ENCODE results near the gene C16orf95.

The C16orf95 gene

DNA sequence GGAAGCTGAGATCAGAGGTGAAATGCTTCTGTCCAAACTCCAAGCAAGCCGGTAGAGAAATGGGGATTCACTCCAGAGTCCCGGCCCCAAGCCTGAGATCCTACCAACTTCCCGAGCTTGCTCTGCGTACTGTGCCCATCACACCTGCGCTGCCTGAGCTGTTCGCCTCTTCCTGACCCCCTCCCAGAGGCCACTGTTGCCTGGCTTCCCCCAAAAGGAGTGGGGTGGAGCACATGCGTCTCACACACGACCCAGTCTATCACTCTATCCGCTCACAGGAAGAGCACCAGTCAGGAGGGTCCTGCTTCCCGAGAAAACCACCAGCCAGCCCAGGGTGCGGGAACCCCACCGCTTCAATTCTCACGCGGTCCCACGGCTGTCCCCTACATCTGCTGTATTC lies 13.5 kb upstream of the C16orf95 start:
- Mint-ChIP-seq H3K27ac (no peak overlapping the region), H3K27me3 (ENCODE audit: low read depth) (no peaks in the 10 kb centered on the region), H3K4me3 (no peak overlapping the region), H3K4me1 (no peaks in the 10 kb centered on the region), H3K9me3 (no peaks in the 10 kb centered on the region), H3K36me3 (ENCODE audit: low read depth) (peaks cover 15% of the 10 kb centered on the region)
- TF ChIP-seq, protein P1, sequence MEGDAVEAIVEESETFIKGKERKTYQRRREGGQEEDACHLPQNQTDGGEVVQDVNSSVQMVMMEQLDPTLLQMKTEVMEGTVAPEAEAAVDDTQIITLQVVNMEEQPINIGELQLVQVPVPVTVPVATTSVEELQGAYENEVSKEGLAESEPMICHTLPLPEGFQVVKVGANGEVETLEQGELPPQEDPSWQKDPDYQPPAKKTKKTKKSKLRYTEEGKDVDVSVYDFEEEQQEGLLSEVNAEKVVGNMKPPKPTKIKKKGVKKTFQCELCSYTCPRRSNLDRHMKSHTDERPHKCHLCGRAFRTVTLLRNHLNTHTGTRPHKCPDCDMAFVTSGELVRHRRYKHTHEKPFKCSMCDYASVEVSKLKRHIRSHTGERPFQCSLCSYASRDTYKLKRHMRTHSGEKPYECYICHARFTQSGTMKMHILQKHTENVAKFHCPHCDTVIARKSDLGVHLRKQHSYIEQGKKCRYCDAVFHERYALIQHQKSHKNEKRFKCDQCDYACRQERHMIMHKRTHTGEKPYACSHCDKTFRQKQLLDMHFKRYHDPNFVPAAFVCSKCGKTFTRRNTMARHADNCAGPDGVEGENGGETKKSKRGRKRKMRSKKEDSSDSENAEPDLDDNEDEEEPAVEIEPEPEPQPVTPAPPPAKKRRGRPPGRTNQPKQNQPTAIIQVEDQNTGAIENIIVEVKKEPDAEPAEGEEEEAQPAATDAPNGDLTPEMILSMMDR (IDR thresholded peaks at IDR 0.05; ENCODE audit: unreplicated experiment in 3 of 3): no peak

- Mint-ChIP-seq H3K4me3 (no peak overlapping the region), H3K9me3 (no peaks in the 10 kb centered on the region), H3K27me3 (ENCODE audit: low read depth) (no peaks in the 10 kb centered on the region), H3K27ac (no peak overlapping the region), H3K4me1 (no peaks in the 10 kb centered on the region), H3K36me3 (ENCODE audit: low read depth) (peaks cover 15% of the 10 kb centered on the region)
- TF ChIP-seq, protein P1 (IDR thresholded peaks at IDR 0.05; ENCODE audit: unreplicated experiment in 3 of 3): no peak
Measured at GRCh38 chr16:87330257-87330624, 13.0 kb upstream of the C16orf95 start.

DNA sequence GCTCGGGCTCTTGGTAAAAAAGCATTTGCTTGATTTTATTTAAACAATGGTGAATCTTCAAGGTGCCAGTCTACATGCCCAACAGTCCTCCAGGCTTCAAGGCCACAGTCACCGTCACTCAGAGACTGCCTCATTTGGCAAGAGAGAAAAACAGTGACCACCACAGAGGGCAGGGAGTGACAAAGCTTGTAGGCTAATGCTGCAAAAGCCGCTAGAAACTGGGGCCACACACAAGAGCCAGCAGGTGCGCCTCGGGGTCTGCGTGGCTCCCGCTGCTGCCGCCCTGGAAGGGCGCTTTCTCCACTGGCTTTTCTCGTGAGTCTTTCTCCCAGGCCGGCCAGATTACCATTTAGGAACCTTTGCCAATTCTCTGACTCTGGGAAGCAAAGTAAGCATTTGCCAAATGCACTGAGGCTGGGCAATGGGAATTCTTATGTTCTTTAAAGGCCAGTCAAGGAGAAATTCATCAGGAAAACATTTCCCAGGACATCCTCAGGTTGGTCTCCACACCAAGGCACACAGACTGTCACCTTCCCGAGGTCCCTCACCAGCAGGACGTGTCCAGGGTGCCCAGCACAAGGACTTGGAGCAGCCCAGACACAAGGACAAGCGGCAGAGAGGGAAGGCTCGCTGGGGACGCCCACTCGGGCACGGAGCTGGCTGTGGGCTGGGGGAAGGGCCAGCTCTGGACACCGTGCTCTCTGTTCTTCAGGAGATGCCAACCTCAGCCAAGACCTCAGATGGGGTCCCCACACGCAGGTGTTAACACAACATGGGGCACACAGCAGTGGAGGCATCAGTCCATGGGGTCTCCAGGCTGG lies 12.5 kb upstream of the C16orf95 start:
- peaks cover 15% of the 10 kb centered on the region for H3K36me3 Mint-ChIP-seq (ENCODE audit: low read depth)
- no peak overlapping the region for H3K27ac Mint-ChIP-seq
- H3K9me3 Mint-ChIP-seq: no peaks in the 10 kb centered on the region
- H3K27me3 Mint-ChIP-seq (ENCODE audit: low read depth): no peaks in the 10 kb centered on the region
- no peaks in the 10 kb centered on the region for H3K4me1 Mint-ChIP-seq
- H3K4me3 Mint-ChIP-seq: no peak overlapping the region
- TF ChIP-seq, protein P1 (IDR thresholded peaks at IDR 0.05; ENCODE audit: unreplicated experiment in 3 of 3): no peak

GRCh38 chr16:87328846-87329245 lies 11.7 kb upstream of the C16orf95 start:
- Mint-ChIP-seq H3K27me3 (ENCODE audit: low read depth) (no peaks in the 10 kb centered on the region), H3K27ac (no peak overlapping the region), H3K9me3 (no peaks in the 10 kb centered on the region), H3K4me3 (no peak overlapping the region), H3K36me3 (ENCODE audit: low read depth) (peaks cover 15% of the 10 kb centered on the region), H3K4me1 (no peaks in the 10 kb centered on the region)
- TF ChIP-seq, protein P1 (IDR thresholded peaks at IDR 0.05; ENCODE audit: unreplicated experiment in 3 of 3): no peak

- H3K4me1 Mint-ChIP-seq: no peaks in the 10 kb centered on the region
- H3K9me3 Mint-ChIP-seq: no peaks in the 10 kb centered on the region
- H3K27me3 Mint-ChIP-seq (ENCODE audit: low read depth): no peaks in the 10 kb centered on the region
Measured at GRCh38 chr16:87327798-87328495, 10.8 kb upstream of the C16orf95 start.

More at GRCh38 chr16:87327798-87328495, 10.8 kb upstream of the C16orf95 start:
- Mint-ChIP-seq H3K27ac (no peak overlapping the region), H3K4me3 (no peak overlapping the region), H3K36me3 (ENCODE audit: low read depth) (peaks cover 15% of the 10 kb centered on the region)
- TF ChIP-seq, protein P1 (IDR thresholded peaks at IDR 0.05; ENCODE audit: unreplicated experiment in 3 of 3): no peak

All from nephron (organoid).